Lower lobe of right lung (tissue), 2 donors: ENCODE data around the gene TFDP1. TPM values are rescaled to one million over a fixed set of nuclear protein-coding genes. Genes with fewer than 3 reads are reported as not detected.

Experiments used
- ATAC-seq, 2 donors: fragments of 200-7000 bp; cut with Tn5 transposase; one replicate each; pipeline ENCODE4 v1.9.1; 2020 to 2022; ENCODE audit warnings: mild to moderate bottlenecking in 2 of 2, moderate library complexity in 2 of 2
- DNase-seq: peaks from one replicate; pipeline ENCODE4 v3.0.0-alpha.2; 2020
- H3K27ac ChIP-seq: fragments of 200-600 bp; one replicate; pipeline ENCODE4 v1.8.0; 2022
- H3K27me3 ChIP-seq: fragments of 200-600 bp; one replicate; pipeline ENCODE4 v1.8.0; 2022; ENCODE audit warnings: low read depth
- H3K36me3 ChIP-seq: fragments of 200-600 bp; one replicate; pipeline ENCODE4 v1.8.0; 2022; ENCODE audit warnings: mild to moderate bottlenecking
- H3K4me1 ChIP-seq: fragments of 200-600 bp; one replicate; pipeline ENCODE4 v1.8.0; 2022
- H3K4me3 ChIP-seq: fragments of 200-600 bp; one replicate; pipeline ENCODE4 v1.8.0; 2022; ENCODE audit warnings: mild to moderate bottlenecking
- H3K9me3 ChIP-seq: fragments of 200-600 bp; one replicate; pipeline ENCODE4 v1.8.0; 2022
- CTCF ChIP-seq: fragments of 200-600 bp; IDR thresholded peaks from one replicate; pipeline ENCODE4 v1.8.0; 2022; ENCODE audit warnings: antibody characterized with exemption, mild to moderate bottlenecking
- intact Hi-C: fragments of 100-400 bp; cut with DNase I; formaldehyde crosslinking; loops from one replicate; pipeline ENCODE4 v1.11.0; 2022
- total RNA-seq: library from RNA; stranded (reverse); fragmentation: NEBNext Ultra II Directional; extraction: Animal tissue kit (Norgen Biotek cat#: 25700); gene quantifications from one replicate; pipeline ENCODE4 v1.2.1, GENCODE V29; 2021
- donor health status: DM: no; HTN: yes; CAD: no; lungs with severe emphysema.

TFDP1 gene
- total RNA-seq, 1 donor from 2014 or later = 47.0 TPM

GRCh38 chr13:113635709-113636108 is 51.2 kb downstream of the TFDP1 start:
- intact Hi-C loops = no loop called here
- Histone ChIP-seq H3K27me3 (no peaks in the 10 kb centered on the region), H3K36me3 (peaks cover 91% of the 10 kb centered on the region), H3K9me3 (no peaks in the 10 kb centered on the region), H3K4me1 (no peaks in the 10 kb centered on the region), H3K27ac (no peak overlapping the region), H3K4me3 (no peak overlapping the region)
- peak; percentile 24 for DNase-seq
- ATAC-seq = no peak
- no peak for TF ChIP-seq CTCF

- no peaks in the 10 kb centered on the region for H3K9me3 ChIP-seq
- H3K27ac ChIP-seq = no peak overlapping the region
- no peaks in the 10 kb centered on the region for H3K4me1 ChIP-seq
- intact Hi-C loops = no loop called here
- H3K36me3 ChIP-seq = peaks cover 95% of the 10 kb centered on the region
- no peak overlapping the region for H3K4me3 ChIP-seq
- ATAC-seq = no peak
- DNase-seq = peak; percentile 9
- TF ChIP-seq CTCF = no peak
- no peaks in the 10 kb centered on the region for H3K27me3 ChIP-seq
These were observed 51.9 kb downstream of the TFDP1 start for GRCh38 chr13:113636266-113636963.

- Histone ChIP-seq H3K4me1 (no peaks in the 10 kb centered on the region), H3K27ac (no peak overlapping the region), H3K4me3 (no peak overlapping the region), H3K36me3 (peaks cover 87% of the 10 kb centered on the region), H3K9me3 (no peaks in the 10 kb centered on the region), H3K27me3 (no peaks in the 10 kb centered on the region)
- ATAC-seq (no peak), DNase-seq (no peak)
- TF ChIP-seq CTCF = no peak
- intact Hi-C loops = no loop called here
These were observed 53.0 kb downstream of the TFDP1 start for GRCh38 chr13:113637262-113638160.

- ATAC-seq (no peak), DNase-seq (no peak)
- H3K4me3 ChIP-seq = no peak overlapping the region
- no peaks in the 10 kb centered on the region for H3K4me1 ChIP-seq
- no peak for TF ChIP-seq CTCF
- H3K9me3 ChIP-seq = no peaks in the 10 kb centered on the region
- intact Hi-C loops = no loop called here
- H3K36me3 ChIP-seq = peaks cover 81% of the 10 kb centered on the region
- H3K27me3 ChIP-seq = no peaks in the 10 kb centered on the region
- H3K27ac ChIP-seq = no peak overlapping the region
These were observed 53.7 kb downstream of the TFDP1 start for GRCh38 chr13:113638173-113638746.

GRCh38 chr13:113638806-113639205 is 54.3 kb downstream of the TFDP1 start:
- Histone ChIP-seq H3K4me3 (no peak overlapping the region), H3K27ac (no peak overlapping the region), H3K27me3 (no peaks in the 10 kb centered on the region), H3K36me3 (peaks cover 76% of the 10 kb centered on the region), H3K9me3 (no peaks in the 10 kb centered on the region), H3K4me1 (no peaks in the 10 kb centered on the region)
- DNase-seq = no peak
- ATAC-seq = no peak
- TF ChIP-seq CTCF = no peak
- intact Hi-C loops = no loop called here
